Hepatocyte (in vitro differentiated cells): Measurements from ENCODE around the gene LPP. TPM values are rescaled to one million over a fixed set of nuclear protein-coding genes. Genes with fewer than 3 reads are reported as not detected.

Experiments
- DNase-seq: peaks from one replicate; pipeline ENCODE4 v3.0.0-alpha.2; 2016; ENCODE audit warnings: low spot score
- H2AFZ ChIP-seq: fragments of 200-600 bp; sonication (generic); 2 replicates; pipeline ENCODE4 v1.6.0; 2016; ENCODE audit warnings: antibody characterized with exemption, mild to moderate bottlenecking
- H3K27ac ChIP-seq: fragments of 200-600 bp; sonication (generic); 2 replicates; pipeline ENCODE4 v1.5.1; 2016; ENCODE audit warnings: mild to moderate bottlenecking
- H3K27me3 ChIP-seq: fragments of 200-600 bp; sonication (generic); 2 replicates; pipeline ENCODE4 v1.6.1; 2016
- H3K36me3 ChIP-seq: fragments of 200-600 bp; sonication (generic); replicated peaks from 2 replicates; pipeline ENCODE4 v1.5.1; 2016; ENCODE audit warnings: low read depth; ENCODE audit not compliant: insufficient read depth
- H3K4me1 ChIP-seq: fragments of 200-600 bp; sonication (generic); 2 replicates; pipeline ENCODE4 v1.5.1; 2016; ENCODE audit warnings: mild to moderate bottlenecking, moderate library complexity; ENCODE audit not compliant: insufficient read depth
- H3K4me2 ChIP-seq: fragments of 200-600 bp; sonication (generic); 2 replicates; pipeline ENCODE4 v1.6.0; 2016
- H3K4me3 ChIP-seq: fragments of 200-600 bp; sonication (generic); 2 replicates; pipeline ENCODE4 v1.5.1; 2016; ENCODE audit warnings: mild to moderate bottlenecking
- H3K79me2 ChIP-seq: fragments of 200-600 bp; sonication (generic); 2 replicates; pipeline ENCODE4 v1.6.0; 2017; ENCODE audit warnings: mild to moderate bottlenecking
- H3K9me2 ChIP-seq: fragments of 200-600 bp; sonication (generic); replicated peaks from 2 replicates; pipeline ENCODE4 v1.6.0; 2017; ENCODE audit warnings: mild to moderate bottlenecking; ENCODE audit not compliant: insufficient read depth
- H3K9me3 ChIP-seq: fragments of 200-600 bp; sonication (generic); 2 replicates; pipeline ENCODE4 v1.5.1; 2016; ENCODE audit warnings: low read depth, mild to moderate bottlenecking
- H4K20me1 ChIP-seq: fragments of 200-600 bp; sonication (generic); 2 replicates; pipeline ENCODE4 v1.6.0; 2016; ENCODE audit warnings: mild to moderate bottlenecking; ENCODE audit not compliant: insufficient read depth, poor library complexity, severe bottlenecking
- EZH2 ChIP-seq: fragments of 200-600 bp; sonication (generic); IDR thresholded peaks from 2 replicates; pipeline ENCODE4 v1.6.1; 2016; ENCODE audit warnings: antibody characterized with exemption, mild to moderate bottlenecking, borderline replicate concordance
- EZH2phosphoT487 ChIP-seq: fragments of 200-600 bp; sonication (generic); IDR thresholded peaks from one replicate; pipeline ENCODE4 v1.6.1; 2018; ENCODE audit warnings: antibody characterized with exemption, mild to moderate bottlenecking, low read depth, moderate library complexity; ENCODE audit not compliant: unreplicated experiment, severe bottlenecking
- WGBS: methylation state at CpG from one replicate; pipeline ENCODE4 v1.1.6; 2016; ENCODE audit warnings: low lambda C conversion rate; ENCODE audit errors: missing lambda C conversion rate; 5-methylcytosine and 5-hydroxymethylcytosine counted together
- polyA plus RNA-seq: library from polyadenylated mRNA; unstranded; fragments of >200 nt; fragmentation: Nextera tagmentation; extraction: Ambion mirVana; gene quantifications from 2 replicates; pipeline ENCODE4 v1.2.1, GENCODE V29; 2016
- total RNA-seq: library from RNA; depleted of rRNA; stranded (reverse); fragments of >200 nt; gene quantifications from 2 replicates; pipeline ENCODE4 v1.2.3, GENCODE V29; 2014
- TF ChIP-seq, protein P1 (sequence below): fragments of 200-600 bp; sonication (generic); IDR thresholded peaks from 2 replicates; pipeline ENCODE4 v1.5.1; 2016; ENCODE audit warnings: antibody characterized with exemption, mild to moderate bottlenecking; ENCODE audit not compliant: poor library complexity

The LPP gene
- total and polyA plus RNA-seq, 2 experiments from 2014 or later = 53.2 to 73.8 TPM

DNA sequence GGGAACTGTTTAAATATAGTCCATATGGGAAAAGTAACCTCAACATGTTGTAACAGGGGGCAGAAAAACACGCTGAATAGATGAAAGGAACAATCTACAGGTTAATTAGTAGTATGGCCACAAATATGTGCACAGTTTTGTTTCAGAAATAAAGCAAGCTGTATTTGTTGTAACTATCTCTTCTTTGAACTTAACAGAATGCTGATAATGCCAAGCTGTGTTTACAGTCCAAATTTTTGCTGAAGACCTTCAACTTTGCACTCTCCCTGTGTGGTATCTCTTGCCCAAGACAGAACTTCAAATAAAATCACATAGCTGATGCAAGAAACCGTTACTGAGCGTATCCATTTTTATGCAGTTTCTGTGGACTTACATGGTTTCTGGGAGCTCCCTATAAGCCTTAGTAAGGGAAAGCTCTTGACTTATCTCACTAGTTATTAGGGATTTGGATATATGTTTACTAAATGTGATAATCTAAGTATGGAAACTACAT lies 592.4 kb downstream of the LPP start:
- DNase-seq = peak; percentile 13
- Histone ChIP-seq H2AFZ (no peak overlapping the region), H3K27ac (peak overlapping the region; percentile 55), H3K9me2 (no peaks in the 10 kb centered on the region), H3K4me3 (no peak overlapping the region), H3K36me3 (no peaks in the 10 kb centered on the region), H3K9me3 (no peaks in the 10 kb centered on the region), H3K27me3 (no peaks in the 10 kb centered on the region), H3K4me1 (peaks cover 17% of the 10 kb centered on the region), H4K20me1 (no peaks in the 10 kb centered on the region), H3K4me2 (peak overlapping the region; percentile 35), H3K79me2 (peaks cover under 1% of the 10 kb centered on the region)
- TF ChIP-seq EZH2 = no peak
- TF ChIP-seq, protein P1, sequence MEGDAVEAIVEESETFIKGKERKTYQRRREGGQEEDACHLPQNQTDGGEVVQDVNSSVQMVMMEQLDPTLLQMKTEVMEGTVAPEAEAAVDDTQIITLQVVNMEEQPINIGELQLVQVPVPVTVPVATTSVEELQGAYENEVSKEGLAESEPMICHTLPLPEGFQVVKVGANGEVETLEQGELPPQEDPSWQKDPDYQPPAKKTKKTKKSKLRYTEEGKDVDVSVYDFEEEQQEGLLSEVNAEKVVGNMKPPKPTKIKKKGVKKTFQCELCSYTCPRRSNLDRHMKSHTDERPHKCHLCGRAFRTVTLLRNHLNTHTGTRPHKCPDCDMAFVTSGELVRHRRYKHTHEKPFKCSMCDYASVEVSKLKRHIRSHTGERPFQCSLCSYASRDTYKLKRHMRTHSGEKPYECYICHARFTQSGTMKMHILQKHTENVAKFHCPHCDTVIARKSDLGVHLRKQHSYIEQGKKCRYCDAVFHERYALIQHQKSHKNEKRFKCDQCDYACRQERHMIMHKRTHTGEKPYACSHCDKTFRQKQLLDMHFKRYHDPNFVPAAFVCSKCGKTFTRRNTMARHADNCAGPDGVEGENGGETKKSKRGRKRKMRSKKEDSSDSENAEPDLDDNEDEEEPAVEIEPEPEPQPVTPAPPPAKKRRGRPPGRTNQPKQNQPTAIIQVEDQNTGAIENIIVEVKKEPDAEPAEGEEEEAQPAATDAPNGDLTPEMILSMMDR = no peak
- WGBS = 26% methylated on average over 3 of the region's 3 CpGs

DNA sequence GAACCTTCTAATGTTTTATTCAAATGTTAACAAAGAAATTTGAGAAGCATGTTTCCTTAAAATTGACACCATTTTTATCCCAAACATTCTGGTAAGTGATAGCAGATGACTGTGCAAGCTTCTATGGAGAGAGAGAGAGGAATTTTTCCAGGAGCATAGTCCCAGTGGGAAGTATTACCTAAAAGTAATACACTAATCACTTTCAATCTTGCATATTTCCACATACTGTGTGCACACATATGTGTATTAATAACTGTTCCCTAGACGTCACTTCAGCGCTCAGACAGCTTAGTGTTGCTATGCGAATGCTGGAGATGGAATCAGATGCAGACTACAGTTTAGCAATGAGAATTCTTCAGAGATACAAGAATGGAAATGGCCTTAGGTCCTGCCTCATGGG lies 593.5 kb downstream of the LPP start:
- H3K4me3 ChIP-seq = no peak overlapping the region
- 67% methylated on average over 3 of the region's 3 CpGs for WGBS
- H3K4me2 ChIP-seq = no peak overlapping the region

DNA sequence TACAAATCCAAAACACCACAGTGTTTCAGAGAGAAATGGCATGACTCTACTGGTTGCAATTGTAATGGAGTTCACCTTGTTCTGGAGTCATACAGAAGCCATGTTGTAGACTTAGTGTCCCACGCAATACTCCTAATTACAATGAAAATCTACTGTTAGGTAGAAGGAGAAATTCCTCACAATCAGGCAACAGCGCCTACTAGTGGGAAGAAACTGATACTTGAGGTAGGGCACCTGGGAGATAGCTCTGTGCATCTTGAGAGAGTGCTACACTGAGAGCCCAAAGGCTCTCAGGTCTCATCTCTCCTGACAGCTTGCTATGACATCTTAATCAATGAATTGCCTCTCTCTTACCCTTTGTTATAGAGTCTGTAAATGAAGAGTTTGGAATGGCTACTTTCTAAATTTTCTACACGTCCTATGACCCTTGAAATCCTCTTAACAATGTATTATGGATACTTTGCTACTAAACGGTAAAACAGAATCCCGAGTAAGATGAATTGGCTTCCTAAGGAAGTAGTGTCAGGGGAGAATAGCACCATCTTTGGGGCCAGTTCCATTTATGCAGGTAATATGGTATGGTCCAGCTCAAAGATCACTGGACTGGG lies 595.2 kb downstream of the LPP start:
- Histone ChIP-seq H3K79me2 (no peaks in the 10 kb centered on the region), H3K36me3 (no peaks in the 10 kb centered on the region), H3K4me3 (no peak overlapping the region), H4K20me1 (no peaks in the 10 kb centered on the region), H3K4me1 (peaks cover 17% of the 10 kb centered on the region), H3K27me3 (no peaks in the 10 kb centered on the region), H3K27ac (no peak overlapping the region), H3K4me2 (no peak overlapping the region), H2AFZ (no peak overlapping the region), H3K9me3 (no peaks in the 10 kb centered on the region), H3K9me2 (no peaks in the 10 kb centered on the region)
- 83% methylated on average over 5 of the region's 5 CpGs for WGBS
- no peak for DNase-seq
- TF ChIP-seq, protein P1 = peak; percentile 27
- TF ChIP-seq EZH2phosphoT487 = no peak

More for the DNA sequence above, 593.5 kb downstream of the LPP start:
- Histone ChIP-seq H3K4me1 (peaks cover 17% of the 10 kb centered on the region), H4K20me1 (no peaks in the 10 kb centered on the region), H3K27me3 (no peaks in the 10 kb centered on the region), H3K9me3 (no peaks in the 10 kb centered on the region), H2AFZ (no peak overlapping the region), H3K9me2 (no peaks in the 10 kb centered on the region), H3K36me3 (no peaks in the 10 kb centered on the region), H3K79me2 (no peaks in the 10 kb centered on the region), H3K27ac (peak overlapping the region; percentile 55)
- DNase-seq = no peak
- TF ChIP-seq EZH2 = no peak
- TF ChIP-seq EZH2phosphoT487 = no peak
- TF ChIP-seq, protein P1 = no peak

DNA sequence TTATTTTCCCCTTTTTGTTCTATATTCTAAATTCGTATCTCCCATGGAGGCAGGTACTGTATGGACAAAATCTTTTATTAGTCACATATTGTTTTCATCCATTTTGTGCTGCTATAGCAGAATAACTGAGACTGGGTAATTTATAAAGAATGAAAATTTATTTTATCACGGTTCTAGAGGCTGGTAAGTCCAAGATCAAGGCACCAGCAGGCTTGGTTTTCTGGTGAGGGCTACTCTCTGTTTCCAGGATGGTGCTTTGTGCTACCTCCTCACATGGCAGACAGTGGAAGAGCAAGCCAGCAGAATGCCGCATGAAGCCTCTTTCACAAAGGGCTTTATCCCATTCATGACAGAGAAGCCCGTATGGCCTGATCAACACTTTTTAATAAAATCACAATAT lies 595.9 kb downstream of the LPP start:
- Histone ChIP-seq H3K27ac (no peak overlapping the region), H4K20me1 (no peaks in the 10 kb centered on the region), H3K79me2 (no peaks in the 10 kb centered on the region), H3K4me1 (peaks cover 17% of the 10 kb centered on the region), H3K4me3 (no peak overlapping the region), H3K27me3 (no peaks in the 10 kb centered on the region), H3K4me2 (no peak overlapping the region), H2AFZ (no peak overlapping the region), H3K9me3 (no peaks in the 10 kb centered on the region), H3K9me2 (no peaks in the 10 kb centered on the region), H3K36me3 (no peaks in the 10 kb centered on the region)
- DNase-seq = no peak
- TF ChIP-seq EZH2phosphoT487 = no peak
- no peak for TF ChIP-seq EZH2
- TF ChIP-seq, protein P1 = no peak
- over 99% methylated on average over 4 of the region's 4 CpGs for WGBS
